ENCODE measurements around the gene MBNL2.

Gene MBNL2

DNA sequence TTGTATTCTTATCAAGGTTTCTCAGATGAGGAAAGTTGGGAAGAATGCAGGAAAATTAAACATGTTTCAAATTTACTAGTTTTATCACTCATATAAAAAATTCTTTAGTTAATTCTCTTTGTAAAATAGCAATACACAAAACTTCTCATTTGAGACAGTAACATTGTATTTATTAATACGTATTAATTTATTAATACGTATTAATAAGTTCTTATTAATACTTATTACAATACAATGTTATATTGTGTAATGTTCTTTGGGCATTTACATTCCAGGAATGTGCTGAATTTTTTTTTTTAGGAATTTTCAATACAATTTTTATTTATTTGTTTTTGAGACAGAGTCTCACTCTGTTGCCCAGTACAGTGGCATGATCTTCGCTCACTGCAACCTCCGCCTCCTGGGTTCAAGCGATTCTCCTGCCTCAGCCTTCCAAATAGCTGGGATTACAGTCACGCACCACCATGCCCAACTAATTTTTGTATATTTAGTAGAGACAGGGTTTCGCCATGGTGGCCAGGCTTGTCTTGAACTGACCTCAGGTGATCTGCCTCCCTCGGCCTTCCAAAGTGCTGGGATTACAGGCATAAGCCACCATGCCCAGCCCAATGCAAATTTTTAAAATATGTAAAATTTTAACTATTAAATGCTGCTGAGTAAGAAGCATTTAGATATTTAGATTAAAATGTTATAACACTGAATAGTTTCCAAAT is 31.6 kb downstream of the MBNL2 start:
- no peak overlapping the region for H3K4me3 ChIP-seq (ENCODE audit: low read length)
- H3K4me1 ChIP-seq (ENCODE audit: low read length): peaks cover 18% of the 10 kb centered on the region
- no peak overlapping the region for H2AFZ ChIP-seq (ENCODE audit: low read depth, low read length)
- no peak for TF ChIP-seq CTCF (IDR thresholded peaks at IDR 0.05; ENCODE audit: low read depth, low read length)
- TF ChIP-seq EZH2phosphoT487 (IDR thresholded peaks at IDR 0.05; ENCODE audit: low read depth): no peak
- no peaks in the 10 kb centered on the region for H3K36me3 ChIP-seq (replicated peaks; ENCODE audit: low read depth, low read length)
- peaks cover 34% of the 10 kb centered on the region for H4K20me1 ChIP-seq (ENCODE audit: insufficient read depth, low read length)
- H3K4me2 ChIP-seq (ENCODE audit: low read length): no peak overlapping the region
- H3K9me3 ChIP-seq (ENCODE audit: insufficient read depth, low read length): no peaks in the 10 kb centered on the region
- H3K9ac ChIP-seq (ENCODE audit: low read length): no peak overlapping the region
- H3K27ac ChIP-seq (ENCODE audit: low read length): no peak overlapping the region
- no peaks in the 10 kb centered on the region for H3K27me3 ChIP-seq (ENCODE audit: low read depth, low read length)
- H3K79me2 ChIP-seq (ENCODE audit: low read length): no peaks in the 10 kb centered on the region

DNA sequence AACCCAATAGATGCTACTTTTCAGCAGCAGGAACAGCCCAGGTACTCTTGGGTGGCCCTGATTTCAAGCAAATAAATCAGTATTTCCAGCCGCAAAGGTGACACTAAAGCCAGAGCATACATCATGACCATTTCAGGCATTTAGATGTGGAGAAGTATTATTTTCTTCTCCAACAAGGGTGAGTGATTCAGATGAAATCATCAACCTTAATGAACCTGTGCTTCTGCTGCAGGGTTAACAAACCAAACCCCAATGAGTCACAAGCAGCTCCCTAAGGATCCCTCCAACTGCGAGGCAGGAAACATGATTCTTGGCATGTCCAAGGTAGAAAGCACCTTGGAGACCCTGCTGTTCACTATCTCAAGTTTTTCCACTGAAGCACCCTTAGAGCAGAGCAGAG is 32.7 kb downstream of the MBNL2 start:
- Histone ChIP-seq H3K4me1 (ENCODE audit: low read length) (peaks cover 21% of the 10 kb centered on the region), H3K4me2 (ENCODE audit: low read length) (no peak overlapping the region), H3K27me3 (ENCODE audit: low read depth, low read length) (no peaks in the 10 kb centered on the region), H3K27ac (ENCODE audit: low read length) (no peak overlapping the region), H3K79me2 (ENCODE audit: low read length) (no peaks in the 10 kb centered on the region), H3K9ac (ENCODE audit: low read length) (no peak overlapping the region), H3K9me3 (ENCODE audit: insufficient read depth, low read length) (no peaks in the 10 kb centered on the region), H3K4me3 (ENCODE audit: low read length) (no peak overlapping the region), H2AFZ (ENCODE audit: low read depth, low read length) (no peak overlapping the region), H3K36me3 (replicated peaks; ENCODE audit: low read depth, low read length) (no peaks in the 10 kb centered on the region), H4K20me1 (ENCODE audit: insufficient read depth, low read length) (peaks cover 43% of the 10 kb centered on the region)
- TF ChIP-seq EZH2phosphoT487 (IDR thresholded peaks at IDR 0.05; ENCODE audit: low read depth): no peak
- TF ChIP-seq CTCF (IDR thresholded peaks at IDR 0.05; ENCODE audit: low read depth, low read length): no peak

GRCh38 chr13:97255515-97256021 is 33.4 kb downstream of the MBNL2 start:
- Histone ChIP-seq H3K36me3 (replicated peaks; ENCODE audit: low read depth, low read length) (no peaks in the 10 kb centered on the region), H2AFZ (ENCODE audit: low read depth, low read length) (no peak overlapping the region), H3K79me2 (ENCODE audit: low read length) (no peaks in the 10 kb centered on the region), H3K9ac (ENCODE audit: low read length) (no peak overlapping the region), H3K4me3 (ENCODE audit: low read length) (no peak overlapping the region), H4K20me1 (ENCODE audit: insufficient read depth, low read length) (peaks cover 50% of the 10 kb centered on the region), H3K9me3 (ENCODE audit: insufficient read depth, low read length) (no peaks in the 10 kb centered on the region), H3K4me2 (ENCODE audit: low read length) (no peak overlapping the region), H3K4me1 (ENCODE audit: low read length) (peaks cover 21% of the 10 kb centered on the region), H3K27me3 (ENCODE audit: low read depth, low read length) (no peaks in the 10 kb centered on the region), H3K27ac (ENCODE audit: low read length) (no peak overlapping the region)
- no peak for TF ChIP-seq CTCF (IDR thresholded peaks at IDR 0.05; ENCODE audit: low read depth, low read length)
- no peak for TF ChIP-seq EZH2phosphoT487 (IDR thresholded peaks at IDR 0.05; ENCODE audit: low read depth)

DNA sequence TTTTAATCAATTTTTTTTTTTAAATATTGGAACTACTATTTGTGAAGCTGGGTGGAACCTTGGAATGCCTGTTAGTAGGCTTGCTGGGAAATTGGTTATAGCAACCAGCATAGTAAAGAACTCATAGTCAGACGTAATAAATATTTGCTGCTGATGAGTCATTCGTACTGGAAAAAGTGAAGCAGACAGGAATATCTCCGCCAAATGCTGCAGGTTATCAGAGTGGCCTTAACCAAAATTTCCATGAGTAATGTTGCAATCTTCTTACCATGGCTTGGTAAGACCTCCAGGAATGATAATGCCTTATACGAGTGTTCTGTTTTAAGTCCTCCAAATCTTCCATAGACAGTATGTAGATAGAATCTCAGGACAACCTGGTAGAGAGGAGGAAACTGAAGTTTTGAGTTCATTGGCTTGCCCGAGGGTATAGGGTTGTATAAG is 34.2 kb downstream of the MBNL2 start:
- Histone ChIP-seq H3K36me3 (replicated peaks; ENCODE audit: low read depth, low read length) (no peaks in the 10 kb centered on the region), H4K20me1 (ENCODE audit: insufficient read depth, low read length) (peaks cover 54% of the 10 kb centered on the region), H3K4me3 (ENCODE audit: low read length) (no peak overlapping the region), H3K4me1 (ENCODE audit: low read length) (peaks cover 26% of the 10 kb centered on the region), H3K9ac (ENCODE audit: low read length) (no peak overlapping the region), H2AFZ (ENCODE audit: low read depth, low read length) (no peak overlapping the region), H3K4me2 (ENCODE audit: low read length) (no peak overlapping the region), H3K27ac (ENCODE audit: low read length) (no peak overlapping the region), H3K9me3 (ENCODE audit: insufficient read depth, low read length) (no peaks in the 10 kb centered on the region), H3K79me2 (ENCODE audit: low read length) (no peaks in the 10 kb centered on the region), H3K27me3 (ENCODE audit: low read depth, low read length) (no peaks in the 10 kb centered on the region)
- TF ChIP-seq EZH2phosphoT487 (IDR thresholded peaks at IDR 0.05; ENCODE audit: low read depth): no peak
- no peak for TF ChIP-seq CTCF (IDR thresholded peaks at IDR 0.05; ENCODE audit: low read depth, low read length)
